Fibroblast of lung (primary cell): ENCODE results near the gene DDX42.

Experiments
- CTCF ChIP-seq, 2 donors: IDR thresholded peaks in 1 of 2; conservative IDR thresholded peaks in 1 of 2; 1 replicate in 1 of 2; 2 replicates in 1 of 2; pipeline ENCODE4 v1.5.1; 2011 to 2012; ENCODE audit warnings: low read length in 2 of 2, control low read depth in 1 of 2, inconsistent platforms in 1 of 2, low read depth in 1 of 2, mild to moderate bottlenecking in 1 of 2
- EZH2 ChIP-seq: IDR thresholded peaks from 2 replicates; pipeline ENCODE4 v1.5.1; 2012; ENCODE audit warnings: low read length, control low read depth, mild to moderate bottlenecking; ENCODE audit errors: missing control alignments

DNA sequence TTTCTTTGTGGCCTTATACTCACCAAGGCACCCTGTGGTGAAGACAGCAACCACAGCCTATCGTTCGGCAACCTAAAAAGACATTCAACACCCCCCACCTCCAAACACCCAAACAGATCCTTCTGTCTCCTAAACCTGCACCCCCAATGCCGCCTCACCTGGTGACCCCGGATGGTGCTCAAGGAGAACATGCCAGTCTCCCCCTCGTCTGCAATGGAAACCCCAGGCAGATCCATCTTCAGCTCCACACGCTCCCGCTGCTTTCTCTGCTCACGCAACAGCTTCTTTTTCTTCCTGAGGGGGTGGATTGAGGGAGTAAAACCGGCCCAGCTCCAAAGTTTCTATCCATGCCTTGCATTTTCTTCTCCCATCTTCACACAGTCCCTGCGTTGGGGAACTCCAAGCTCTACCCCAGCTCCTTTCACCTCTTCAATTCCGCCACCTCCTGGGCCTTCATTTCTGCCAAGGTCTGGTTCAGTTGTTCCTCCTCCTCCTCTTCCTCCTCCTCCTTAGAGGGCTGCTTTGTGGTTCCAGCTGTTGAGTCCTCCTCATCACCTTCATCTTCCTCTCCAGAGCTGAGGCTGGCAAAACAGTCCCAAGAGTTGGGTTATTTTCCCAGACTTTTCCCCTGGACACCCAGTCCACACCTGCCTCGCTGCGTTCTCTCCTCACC is 49.8 kb downstream of the DDX42 start:
- no peak for TF ChIP-seq CTCF (conservative IDR thresholded peaks at IDR 0.05 in 1 of 2, IDR thresholded peaks at IDR 0.05 in 1 of 2; ENCODE audit: low read depth in 1 of 2, low read length in 2 of 2)
- no peak for TF ChIP-seq EZH2
